Colonic mucosa (tissue), 4 donors: ENCODE results near the gene SLC17A7. TPM values are rescaled to one million over a fixed set of nuclear protein-coding genes. Genes with fewer than 3 reads are reported as not detected.

Experiments
- DNase-seq: peaks from one replicate; pipeline ENCODE4 v3.0.0-alpha.2; 2020
- H3K27ac ChIP-seq: fragments of 200-600 bp; one replicate; pipeline ENCODE4 v1.8.0; 2021
- H3K27me3 ChIP-seq: fragments of 200-600 bp; one replicate; pipeline ENCODE4 v1.8.0; 2021
- H3K36me3 ChIP-seq: fragments of 200-600 bp; one replicate; pipeline ENCODE4 v1.8.0; 2021
- H3K4me1 ChIP-seq: fragments of 200-600 bp; one replicate; pipeline ENCODE4 v1.8.0; 2021; ENCODE audit warnings: mild to moderate bottlenecking
- H3K4me3 ChIP-seq: fragments of 200-600 bp; one replicate; pipeline ENCODE4 v1.8.0; 2021
- H3K9ac ChIP-seq, 2 donors: one replicate each; pipeline ENCODE4 v1.7.0; 2013; ENCODE audit warnings: control low read depth in 2 of 2, low read depth in 2 of 2, low read length in 2 of 2
- H3K9me3 ChIP-seq: fragments of 200-600 bp; one replicate; pipeline ENCODE4 v1.8.0; 2021
- intact Hi-C: fragments of 100-400 bp; cut with DNase I; formaldehyde crosslinking; loops from one replicate; pipeline ENCODE4 v1.14.1; 2022
- total RNA-seq, 2 donors: library from RNA; stranded (reverse); fragmentation: NEBNext Ultra II Directional in 1 of 2; extraction: Animal tissue kit (Norgen Biotek cat#: 25700) in 1 of 2; gene quantifications; one replicate each; pipeline ENCODE4 v1.2.1, GENCODE V29; 2021
- TF ChIP-seq, protein P1 (sequence below): fragments of 200-600 bp; IDR thresholded peaks from one replicate; pipeline ENCODE4 v1.8.0; 2022; ENCODE audit warnings: antibody characterized with exemption, mild to moderate bottlenecking
- donor health status: healthy.
- donor health status: DM: no; HTN: no; CAD: no.
- donor health status: DM: no; HTN: no; CAD: no.

SLC17A7 gene
- total RNA-seq, result under 1 TPM; 0.21 to 0.25 TPM

DNA sequence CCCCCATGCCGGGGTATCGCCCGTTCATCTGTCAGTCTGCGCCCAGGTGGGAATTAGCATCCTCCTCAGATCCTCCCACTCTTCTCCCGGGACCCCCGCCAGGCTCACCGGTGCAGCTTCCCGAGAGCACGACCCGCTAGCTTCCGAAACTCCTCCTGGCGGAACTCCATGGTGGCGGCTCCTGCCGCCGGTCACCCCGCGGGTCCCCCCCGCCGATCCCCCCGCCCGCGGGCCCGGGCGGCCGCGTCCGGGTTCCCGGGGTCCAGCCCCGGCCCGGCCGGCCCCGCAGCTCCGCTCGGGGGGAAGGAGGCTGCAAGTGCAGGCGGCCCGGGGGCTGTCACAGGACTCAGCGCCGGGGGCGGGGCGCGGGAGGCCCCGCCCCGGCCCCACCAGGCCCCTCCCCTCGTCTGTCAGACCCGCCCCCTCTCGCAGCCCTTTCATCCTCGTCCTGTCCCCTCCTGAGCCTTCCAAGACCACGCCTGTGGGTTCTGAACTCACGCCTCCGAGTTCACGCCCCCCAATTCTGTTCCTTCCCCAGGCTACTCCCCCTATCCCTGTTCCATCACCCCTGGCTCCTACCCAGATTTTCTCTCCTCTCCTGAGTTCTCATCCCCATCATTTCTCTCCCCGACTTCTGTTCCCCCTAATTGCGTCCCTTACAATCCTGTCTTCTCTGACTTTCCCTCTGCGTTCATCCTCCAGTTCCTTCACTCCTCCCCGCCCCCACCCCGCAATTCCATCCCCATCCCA lies at the start of gene SLC17A7:
SLC17A7 (minus strand) TSS at position 318 of the 750 bp plus-strand sequence; CDS start at position 170, 148 bp downstream.
- TF ChIP-seq, protein P1, sequence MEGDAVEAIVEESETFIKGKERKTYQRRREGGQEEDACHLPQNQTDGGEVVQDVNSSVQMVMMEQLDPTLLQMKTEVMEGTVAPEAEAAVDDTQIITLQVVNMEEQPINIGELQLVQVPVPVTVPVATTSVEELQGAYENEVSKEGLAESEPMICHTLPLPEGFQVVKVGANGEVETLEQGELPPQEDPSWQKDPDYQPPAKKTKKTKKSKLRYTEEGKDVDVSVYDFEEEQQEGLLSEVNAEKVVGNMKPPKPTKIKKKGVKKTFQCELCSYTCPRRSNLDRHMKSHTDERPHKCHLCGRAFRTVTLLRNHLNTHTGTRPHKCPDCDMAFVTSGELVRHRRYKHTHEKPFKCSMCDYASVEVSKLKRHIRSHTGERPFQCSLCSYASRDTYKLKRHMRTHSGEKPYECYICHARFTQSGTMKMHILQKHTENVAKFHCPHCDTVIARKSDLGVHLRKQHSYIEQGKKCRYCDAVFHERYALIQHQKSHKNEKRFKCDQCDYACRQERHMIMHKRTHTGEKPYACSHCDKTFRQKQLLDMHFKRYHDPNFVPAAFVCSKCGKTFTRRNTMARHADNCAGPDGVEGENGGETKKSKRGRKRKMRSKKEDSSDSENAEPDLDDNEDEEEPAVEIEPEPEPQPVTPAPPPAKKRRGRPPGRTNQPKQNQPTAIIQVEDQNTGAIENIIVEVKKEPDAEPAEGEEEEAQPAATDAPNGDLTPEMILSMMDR, result no peak
- Histone ChIP-seq H3K27ac (no peak within 1 kb of the TSS), H3K9me3 (no peaks in the 10 kb centered on the region), H3K36me3 (no peaks in the 10 kb centered on the region), H3K4me1 (no peaks in the 10 kb centered on the region), H3K9ac (peak within 1 kb of the TSS in 1 of 2 donors; percentile 7), H3K27me3 (peaks cover 26% of the 10 kb centered on the region), H3K4me3 (no peak within 1 kb of the TSS)
- peak; percentile 41 for DNase-seq
- intact Hi-C loops, result no loop called here

DNA sequence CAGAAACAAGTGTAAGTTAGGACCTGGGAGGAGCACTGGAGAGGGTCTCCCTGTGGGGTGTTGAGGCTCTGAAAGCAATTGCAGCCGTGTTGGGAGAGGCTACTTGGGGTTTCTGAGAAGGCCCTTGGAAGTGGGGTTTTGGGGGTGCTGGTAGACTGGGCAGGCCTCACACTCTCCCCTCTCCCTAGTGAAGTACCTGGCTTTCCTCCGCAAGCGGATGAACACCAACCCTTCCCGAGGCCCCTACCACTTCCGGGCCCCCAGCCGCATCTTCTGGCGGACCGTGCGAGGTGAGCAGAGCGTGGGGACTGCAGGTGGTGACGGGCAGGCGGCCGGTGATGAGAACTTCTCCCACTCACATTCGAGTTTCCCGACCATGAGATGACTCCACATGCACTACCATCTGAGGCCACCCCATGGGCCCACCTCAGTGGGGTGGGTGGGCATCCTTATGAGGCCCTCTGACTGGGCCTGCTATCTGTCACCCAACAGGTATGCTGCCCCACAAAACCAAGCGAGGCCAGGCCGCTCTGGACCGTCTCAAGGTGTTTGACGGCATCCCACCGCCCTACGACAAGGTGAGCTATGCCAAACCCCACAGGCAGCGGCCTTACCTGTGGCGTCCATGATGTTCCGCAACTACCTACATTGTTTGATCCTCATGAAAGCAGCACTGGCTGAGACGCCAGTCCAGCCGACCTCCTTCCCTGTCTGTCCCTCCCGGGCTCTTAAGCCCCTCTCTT lies 49.1 kb upstream of the SLC17A7 start:
- Histone ChIP-seq H3K27ac (peak overlapping the region; percentile 87), H3K9ac (peak overlapping the region in 1 of 2 donors; percentile 98), H3K4me3 (no peak overlapping the region), H3K4me1 (peaks cover 10% of the 10 kb centered on the region), H3K27me3 (no peaks in the 10 kb centered on the region), H3K9me3 (no peaks in the 10 kb centered on the region), H3K36me3 (peaks cover 26% of the 10 kb centered on the region)
- DNase-seq, result no peak
- intact Hi-C loops, result no loop called here
- TF ChIP-seq, protein P1, result no peak

DNA sequence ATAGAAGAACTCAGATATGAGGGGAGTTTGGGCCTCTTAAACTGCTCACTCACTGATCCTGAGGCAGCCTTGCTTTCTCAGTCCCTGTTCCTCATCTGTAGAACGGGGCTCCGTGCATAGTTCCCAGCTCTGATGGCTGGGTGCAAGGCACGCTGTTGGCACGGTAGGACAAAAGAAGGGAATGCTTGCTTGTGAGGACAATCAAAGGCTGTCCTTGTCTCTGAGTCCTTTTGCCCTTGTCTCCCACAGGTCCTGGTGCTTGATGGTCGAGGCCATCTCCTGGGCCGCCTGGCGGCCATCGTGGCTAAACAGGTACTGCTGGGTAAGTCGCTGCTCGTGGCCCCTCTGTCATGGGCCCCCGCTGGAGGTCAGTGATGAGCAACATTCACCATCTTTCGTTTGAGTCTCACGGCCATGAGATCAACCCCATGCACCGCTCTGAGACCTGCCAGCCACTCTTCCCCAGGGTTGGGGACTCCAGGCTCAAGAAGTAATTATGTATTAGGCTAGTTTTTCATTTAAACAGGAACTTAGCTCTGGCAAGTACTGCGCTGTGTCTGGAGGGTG lies 48.4 kb upstream of the SLC17A7 start:
- Histone ChIP-seq H3K27me3 (no peaks in the 10 kb centered on the region), H3K4me3 (peak overlapping the region; percentile 88), H3K27ac (peak overlapping the region; percentile 87), H3K36me3 (peaks cover 26% of the 10 kb centered on the region), H3K9me3 (no peaks in the 10 kb centered on the region), H3K9ac (peak overlapping the region; percentile 41 to 98), H3K4me1 (peaks cover 6% of the 10 kb centered on the region)
- TF ChIP-seq, protein P1, result no peak
- intact Hi-C loops, result no loop called here
- no peak for DNase-seq

DNA sequence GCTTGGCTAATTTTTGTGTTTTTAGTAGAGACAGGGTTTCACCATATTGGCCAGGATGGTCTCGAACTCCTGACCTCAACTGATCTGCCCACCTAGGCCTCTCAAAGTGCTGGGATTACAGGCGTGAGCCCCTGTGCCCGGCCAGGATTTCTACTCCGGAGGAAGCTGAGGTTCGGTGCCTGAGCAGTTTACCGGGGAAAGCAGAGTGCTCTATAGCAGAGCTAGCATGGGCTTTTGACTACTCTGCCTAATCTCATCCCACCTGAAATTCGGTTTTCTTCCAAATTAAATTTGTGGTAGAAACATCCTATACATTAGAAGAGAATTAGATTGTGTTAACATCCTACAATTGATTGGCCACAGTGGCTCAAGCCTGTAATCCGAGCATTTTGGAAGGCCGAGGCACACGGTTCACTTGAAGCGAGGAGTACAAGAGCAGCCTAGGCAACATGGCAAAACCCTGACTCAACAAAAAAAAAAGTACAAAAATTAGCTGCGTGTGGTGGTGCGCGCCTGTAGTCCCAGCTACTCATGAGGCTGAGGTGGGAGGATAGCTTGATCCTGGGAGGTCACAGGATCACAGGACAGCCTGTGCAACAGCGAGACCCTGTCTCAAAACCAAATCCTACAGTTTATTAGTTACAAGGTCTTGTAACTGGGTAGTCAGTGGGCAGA lies 47.7 kb upstream of the SLC17A7 start:
- no peak for DNase-seq
- peak overlapping the region; percentile 87 for H3K27ac ChIP-seq
- intact Hi-C loops, result no loop called here
- H3K36me3 ChIP-seq, result peaks cover 26% of the 10 kb centered on the region
- peak overlapping the region; percentile 88 for H3K4me3 ChIP-seq
- TF ChIP-seq, protein P1, result no peak
- no peaks in the 10 kb centered on the region for H3K9me3 ChIP-seq
- H3K9ac ChIP-seq, result peak overlapping the region; percentile 96 to 98
- no peaks in the 10 kb centered on the region for H3K27me3 ChIP-seq
- H3K4me1 ChIP-seq, result peaks cover 6% of the 10 kb centered on the region
